Measurements from ENCODE around the gene ACADSB.

ACADSB gene

DNA sequence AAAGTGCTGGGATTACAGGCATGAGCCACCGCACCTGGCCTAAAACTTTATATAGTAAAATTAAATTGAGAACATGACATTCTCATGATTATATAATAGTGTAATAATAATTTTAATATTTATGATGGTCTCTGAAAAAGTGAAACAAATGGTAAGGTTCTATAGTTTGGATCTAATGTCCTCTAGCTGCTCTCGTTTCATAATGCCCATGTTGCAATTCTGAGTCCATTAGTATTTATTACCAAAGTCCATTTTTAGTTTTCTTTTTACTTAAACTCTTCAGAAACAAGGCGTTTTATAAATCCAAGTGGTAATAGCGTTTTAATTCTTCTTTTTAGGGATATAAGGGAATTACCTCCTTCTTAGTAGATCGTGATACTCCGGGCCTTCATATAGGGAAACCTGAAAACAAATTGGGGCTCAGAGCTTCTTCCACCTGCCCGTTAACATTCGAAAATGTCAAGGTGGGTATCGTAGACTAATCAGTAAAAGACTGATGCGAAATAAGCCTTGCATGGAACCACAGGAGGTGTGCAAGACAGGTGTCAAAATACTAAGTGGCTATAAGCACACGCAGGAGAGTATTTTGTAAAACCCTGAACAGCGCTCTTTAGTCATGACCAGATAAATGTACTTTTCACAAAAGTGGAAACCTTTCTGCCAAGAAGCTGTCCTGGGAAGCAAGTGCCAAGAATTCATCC, 34.1 kb downstream of the ACADSB start:
- H3K27me3 Mint-ChIP-seq (ENCODE audit: low read depth), result no peaks in the 10 kb centered on the region
- H3K27ac Mint-ChIP-seq, result no peak overlapping the region
- peaks cover 2% of the 10 kb centered on the region for H3K36me3 Mint-ChIP-seq (ENCODE audit: low read depth)
- H3K4me3 Mint-ChIP-seq, result no peak overlapping the region
- no peaks in the 10 kb centered on the region for H3K9me3 Mint-ChIP-seq
- peaks cover 8% of the 10 kb centered on the region for H3K4me1 Mint-ChIP-seq (ENCODE audit: low read depth)

DNA sequence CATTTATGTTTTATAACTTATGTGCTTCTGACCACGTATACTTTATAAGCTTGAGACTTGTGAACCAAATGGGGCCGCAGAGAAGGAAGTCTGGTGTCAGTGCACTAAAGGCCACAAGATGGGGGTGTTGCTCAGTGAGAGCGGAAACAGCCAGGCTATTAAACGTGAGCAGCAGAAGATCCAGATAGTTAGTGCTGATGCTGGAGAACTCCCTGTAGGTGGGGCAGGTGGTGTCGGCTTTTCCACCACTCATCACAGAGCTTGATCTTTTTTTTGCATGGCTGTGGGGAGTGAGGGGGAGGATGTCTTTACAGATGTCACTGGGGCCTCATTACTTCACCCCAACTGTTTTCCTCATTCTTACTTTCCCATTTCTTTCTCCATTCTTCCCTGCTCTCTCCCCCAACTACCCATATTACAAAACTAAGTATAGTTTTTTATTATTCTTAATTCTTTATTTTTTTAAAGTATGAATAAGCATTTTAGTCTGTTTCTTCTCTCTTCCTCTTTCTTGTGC, 34.7 kb downstream of the ACADSB start:
- Mint-ChIP-seq H3K9me3 (no peaks in the 10 kb centered on the region), H3K4me1 (ENCODE audit: low read depth) (peaks cover 8% of the 10 kb centered on the region), H3K4me3 (no peak overlapping the region), H3K27me3 (ENCODE audit: low read depth) (no peaks in the 10 kb centered on the region), H3K27ac (no peak overlapping the region), H3K36me3 (ENCODE audit: low read depth) (peaks cover 6% of the 10 kb centered on the region)

DNA sequence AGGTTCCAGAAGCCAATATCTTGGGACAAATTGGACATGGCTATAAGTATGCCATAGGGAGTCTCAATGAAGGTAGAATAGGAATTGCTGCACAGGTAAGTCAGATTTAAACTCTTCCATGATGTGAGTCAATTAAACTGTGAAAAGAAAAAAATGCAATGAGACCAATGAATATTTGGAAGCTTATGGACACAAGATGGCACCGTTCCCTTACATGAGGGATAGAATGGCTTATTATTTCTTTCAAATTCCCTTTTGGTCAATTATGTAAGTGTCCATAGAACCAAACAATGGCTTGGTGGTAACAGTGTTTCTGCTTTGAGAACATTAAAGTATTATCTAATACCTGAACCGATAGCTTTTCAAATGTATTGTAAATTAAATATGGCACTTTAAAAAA, 35.6 kb downstream of the ACADSB start:
- H3K27me3 Mint-ChIP-seq (ENCODE audit: low read depth), result no peaks in the 10 kb centered on the region
- no peak overlapping the region for H3K27ac Mint-ChIP-seq

DNA sequence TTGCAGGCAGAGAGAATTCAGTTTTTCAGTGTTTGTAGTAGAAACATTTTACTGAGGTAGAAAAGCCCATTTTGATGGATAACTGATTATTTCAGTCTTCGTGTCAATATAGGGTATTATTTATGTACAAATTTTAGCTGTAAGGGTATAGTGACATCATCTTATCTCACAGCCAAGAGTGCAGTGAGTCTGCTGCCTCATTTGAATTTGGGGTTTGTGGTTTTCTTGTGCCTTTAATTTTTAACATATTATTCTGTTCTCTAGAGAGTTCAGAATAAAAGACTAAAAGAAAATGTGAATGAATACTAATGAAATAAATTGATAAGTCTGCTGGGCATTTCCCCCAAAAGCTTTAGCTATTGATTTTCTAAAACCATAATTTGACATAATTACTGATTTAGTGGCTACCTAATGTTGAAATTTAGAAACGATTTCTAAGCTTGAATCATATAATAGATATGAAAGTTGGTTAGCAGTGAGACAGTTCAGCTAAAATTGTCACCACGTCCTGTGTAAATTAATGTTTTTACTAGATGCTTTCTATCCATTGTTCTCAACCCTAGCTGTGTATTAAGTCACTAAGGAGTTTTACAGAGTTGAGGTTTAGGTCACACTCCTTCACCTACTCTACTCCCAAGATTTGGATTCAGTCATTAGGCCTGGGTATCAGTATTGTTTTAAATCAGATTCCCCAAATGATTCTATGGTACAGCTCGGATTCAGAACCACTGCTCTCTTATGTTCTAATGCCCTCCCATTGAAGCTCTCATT, 37.3 kb downstream of the ACADSB start:
- H3K9me3 Mint-ChIP-seq, result no peaks in the 10 kb centered on the region

More for the DNA sequence above, 35.6 kb downstream of the ACADSB start:
- no peaks in the 10 kb centered on the region for H3K9me3 Mint-ChIP-seq
- no peak overlapping the region for H3K4me3 Mint-ChIP-seq
- H3K36me3 Mint-ChIP-seq (ENCODE audit: low read depth), result peaks cover 9% of the 10 kb centered on the region
- H3K4me1 Mint-ChIP-seq (ENCODE audit: low read depth), result peaks cover 4% of the 10 kb centered on the region

DNA sequence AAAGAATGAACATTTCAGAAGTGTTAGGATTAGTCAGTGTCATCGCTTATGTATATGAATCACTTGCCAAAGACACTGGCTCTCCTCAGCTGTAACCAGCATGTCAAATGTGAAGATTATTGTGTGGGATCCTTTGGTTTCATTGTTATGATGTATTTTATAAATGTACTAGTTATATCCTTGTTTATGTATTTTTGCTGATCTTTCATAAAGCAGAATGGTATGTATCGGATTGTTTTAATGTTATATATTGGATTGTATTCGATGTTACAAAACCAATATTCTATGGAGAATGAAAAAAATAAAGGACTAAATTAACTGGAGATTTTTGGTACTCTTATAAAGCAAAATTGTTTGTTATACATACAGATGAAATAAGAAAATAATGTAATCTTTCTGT, 49.2 kb downstream of the ACADSB start:
- H3K4me3 Mint-ChIP-seq, result no peak overlapping the region
- H3K27ac Mint-ChIP-seq, result no peak overlapping the region
- H3K36me3 Mint-ChIP-seq (ENCODE audit: low read depth), result peaks cover 4% of the 10 kb centered on the region
- no peaks in the 10 kb centered on the region for H3K9me3 Mint-ChIP-seq
- no peaks in the 10 kb centered on the region for H3K27me3 Mint-ChIP-seq (ENCODE audit: low read depth)
- H3K4me1 Mint-ChIP-seq (ENCODE audit: low read depth), result no peaks in the 10 kb centered on the region

More for the DNA sequence above, 37.3 kb downstream of the ACADSB start:
- Mint-ChIP-seq H3K4me1 (ENCODE audit: low read depth) (peaks cover 4% of the 10 kb centered on the region), H3K4me3 (no peak overlapping the region), H3K27me3 (ENCODE audit: low read depth) (no peaks in the 10 kb centered on the region), H3K27ac (no peak overlapping the region), H3K36me3 (ENCODE audit: low read depth) (peaks cover 12% of the 10 kb centered on the region)

DNA sequence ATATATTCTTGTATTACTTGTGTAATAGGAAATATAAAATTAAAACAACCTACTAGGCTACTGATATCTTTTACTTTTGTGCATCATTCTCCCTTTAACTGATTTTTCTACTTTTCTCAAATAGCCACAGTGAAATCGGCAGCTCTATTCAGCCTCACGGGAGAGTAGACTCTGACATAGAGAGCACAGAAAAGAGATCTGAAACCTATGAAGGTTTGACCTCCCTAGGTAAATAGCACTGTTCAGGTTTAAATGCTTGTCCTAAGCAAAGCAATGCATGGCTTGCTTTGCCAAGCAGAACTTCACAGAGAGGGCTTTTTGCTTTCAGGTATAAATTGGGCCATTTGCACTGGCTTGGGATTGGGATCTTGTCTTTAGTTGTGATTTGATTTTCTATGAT, 53.1 kb downstream of the ACADSB start:
- peaks cover 7% of the 10 kb centered on the region for H3K27me3 Mint-ChIP-seq (ENCODE audit: low read depth)

DNA sequence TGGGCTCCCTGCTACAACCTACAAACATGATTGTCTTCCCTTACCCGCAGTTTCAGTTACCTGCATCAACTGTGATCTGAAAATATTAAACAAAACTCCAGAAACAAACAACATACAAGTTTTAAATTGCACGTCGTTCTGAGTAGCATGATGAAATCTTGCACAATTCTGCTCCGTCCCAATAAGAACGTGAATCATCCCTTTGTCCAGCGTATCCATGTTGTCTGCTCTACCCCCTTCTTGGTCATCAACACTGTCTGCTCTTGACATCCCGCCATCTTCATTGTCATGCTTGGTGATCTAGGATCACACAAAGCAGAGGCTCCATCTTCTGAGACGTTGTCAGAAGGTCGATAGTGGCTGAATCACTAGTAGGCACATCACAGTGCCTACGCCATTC, 53.9 kb downstream of the ACADSB start:
- Mint-ChIP-seq H3K27me3 (ENCODE audit: low read depth) (peaks cover 7% of the 10 kb centered on the region), H3K9me3 (no peaks in the 10 kb centered on the region), H3K4me3 (no peak overlapping the region), H3K36me3 (ENCODE audit: low read depth) (no peaks in the 10 kb centered on the region), H3K4me1 (ENCODE audit: low read depth) (no peaks in the 10 kb centered on the region), H3K27ac (no peak overlapping the region)

More for the DNA sequence above, 53.1 kb downstream of the ACADSB start:
- Mint-ChIP-seq H3K4me3 (no peak overlapping the region), H3K36me3 (ENCODE audit: low read depth) (no peaks in the 10 kb centered on the region), H3K9me3 (no peaks in the 10 kb centered on the region), H3K27ac (no peak overlapping the region), H3K4me1 (ENCODE audit: low read depth) (no peaks in the 10 kb centered on the region)

DNA sequence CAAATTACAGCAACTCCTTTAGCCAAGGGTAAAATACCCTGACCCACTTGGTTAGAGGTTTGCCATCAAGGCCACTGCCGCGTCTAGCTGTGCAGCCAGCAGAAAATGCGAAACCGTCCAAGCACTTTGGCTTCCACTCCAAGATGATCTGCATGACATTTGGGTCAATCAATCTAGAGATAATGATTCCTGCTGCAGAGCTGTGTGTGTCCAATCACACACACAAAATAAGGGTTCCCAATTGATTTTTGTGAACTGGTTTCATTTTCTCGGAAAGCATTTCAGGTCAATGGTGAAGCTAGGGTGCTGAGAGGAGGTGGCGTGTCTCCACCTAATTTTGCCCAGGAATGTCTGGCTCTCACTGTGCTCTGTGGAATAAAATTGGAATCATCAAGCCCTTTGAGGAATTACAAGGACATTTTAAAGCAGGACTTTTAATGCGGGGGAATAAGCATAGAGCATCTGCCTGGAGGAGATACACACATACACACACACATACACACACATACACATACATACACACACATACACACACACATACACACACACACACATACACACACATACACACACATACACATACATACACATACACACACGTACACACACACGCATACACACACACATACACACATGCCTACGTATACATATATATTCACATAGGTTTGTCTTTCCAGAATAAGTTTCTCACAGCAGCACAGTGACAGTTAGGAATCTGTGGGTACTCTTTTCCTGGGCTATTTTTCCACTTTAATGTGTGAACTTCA, 59.5 kb downstream of the ACADSB start:
- Mint-ChIP-seq H3K27me3 (ENCODE audit: low read depth) (peaks cover 16% of the 10 kb centered on the region), H3K36me3 (ENCODE audit: low read depth) (no peaks in the 10 kb centered on the region), H3K27ac (no peak overlapping the region), H3K4me3 (no peak overlapping the region), H3K4me1 (ENCODE audit: low read depth) (no peaks in the 10 kb centered on the region), H3K9me3 (no peaks in the 10 kb centered on the region)

DNA sequence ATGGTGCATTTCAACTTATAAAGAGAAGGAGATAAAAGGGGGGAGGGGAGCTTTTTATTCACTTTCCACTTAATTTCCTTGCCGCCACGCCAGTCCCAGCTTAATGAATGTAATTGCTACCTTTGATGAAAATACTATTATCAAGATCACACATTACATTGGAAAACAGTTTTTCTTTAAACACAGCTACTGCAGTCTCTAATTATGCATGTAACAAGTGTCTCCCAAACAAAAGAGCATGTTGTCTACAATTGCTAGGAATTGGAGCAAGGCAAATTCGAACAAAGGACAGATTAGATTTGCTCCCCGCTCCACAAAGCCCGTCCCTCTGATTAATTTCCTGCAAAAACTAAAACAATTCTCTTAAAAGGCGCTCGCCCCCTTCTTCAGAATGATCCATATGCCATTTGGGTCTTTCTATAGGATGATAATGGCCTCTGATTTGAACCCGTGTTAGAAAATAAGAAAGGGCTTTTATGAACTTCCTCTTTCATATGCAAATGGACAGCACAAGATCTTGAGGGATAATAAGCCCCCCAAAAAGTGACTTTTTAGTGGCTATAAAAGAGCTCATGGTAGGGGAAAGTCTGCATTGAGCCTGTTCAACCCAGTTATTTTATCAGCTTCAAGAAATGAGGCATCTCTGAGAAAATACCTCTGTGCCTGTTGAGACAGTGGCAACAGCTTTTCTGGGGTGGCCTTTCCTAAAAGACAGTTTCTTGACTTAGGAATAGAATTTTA, 60.6 kb downstream of the ACADSB start:
- no peak overlapping the region for H3K27ac Mint-ChIP-seq
- H3K4me1 Mint-ChIP-seq (ENCODE audit: low read depth), result no peaks in the 10 kb centered on the region
- no peaks in the 10 kb centered on the region for H3K9me3 Mint-ChIP-seq
- peaks cover 16% of the 10 kb centered on the region for H3K27me3 Mint-ChIP-seq (ENCODE audit: low read depth)
- no peaks in the 10 kb centered on the region for H3K36me3 Mint-ChIP-seq (ENCODE audit: low read depth)
- no peak overlapping the region for H3K4me3 Mint-ChIP-seq

DNA sequence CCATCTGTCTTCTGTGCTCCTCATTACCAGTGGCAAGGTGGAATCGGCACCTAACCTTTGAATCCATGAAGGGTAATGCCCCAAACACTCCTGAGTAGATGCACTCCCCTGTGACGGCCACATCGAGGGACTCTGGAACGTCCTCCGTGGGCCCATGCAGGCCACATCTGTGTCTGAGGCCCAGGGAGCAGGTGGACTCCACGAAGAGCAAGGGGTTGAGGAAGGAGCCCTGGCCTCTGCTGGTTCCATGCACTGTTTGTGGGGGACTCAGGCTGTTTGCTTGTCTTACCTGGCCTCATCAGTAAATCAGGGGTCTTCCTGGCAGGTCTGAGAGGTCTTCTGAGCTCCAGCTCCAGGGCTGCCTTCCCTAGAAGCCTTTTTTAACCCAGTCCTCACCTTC, 64.4 kb downstream of the ACADSB start:
- Mint-ChIP-seq H3K4me3 (no peak overlapping the region), H3K27me3 (ENCODE audit: low read depth) (peaks cover 9% of the 10 kb centered on the region), H3K4me1 (ENCODE audit: low read depth) (no peaks in the 10 kb centered on the region), H3K9me3 (no peaks in the 10 kb centered on the region), H3K36me3 (ENCODE audit: low read depth) (no peaks in the 10 kb centered on the region), H3K27ac (no peak overlapping the region)

DNA sequence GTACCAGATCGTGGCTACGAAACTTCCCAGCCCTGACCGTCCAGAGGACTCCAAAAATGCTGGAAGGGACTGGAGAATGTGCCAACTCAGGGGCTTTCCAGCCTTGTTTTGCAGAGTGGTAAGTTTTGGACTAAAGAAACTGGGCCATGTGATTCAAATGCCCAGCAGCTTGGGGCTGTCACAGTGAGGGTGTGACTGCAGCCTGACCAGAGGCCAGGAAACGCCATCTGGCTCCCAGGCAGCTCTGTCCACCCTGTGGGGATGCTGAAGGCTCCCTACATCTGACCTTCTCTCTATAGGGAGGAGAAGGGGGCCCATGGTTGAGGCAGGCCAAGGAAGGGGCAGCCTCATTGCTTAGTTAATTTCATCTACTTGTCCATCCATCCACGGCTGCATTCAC, 65.4 kb downstream of the ACADSB start:
- no peak overlapping the region for H3K4me3 Mint-ChIP-seq
- H3K27ac Mint-ChIP-seq, result no peak overlapping the region
- no peaks in the 10 kb centered on the region for H3K36me3 Mint-ChIP-seq (ENCODE audit: low read depth)
- H3K4me1 Mint-ChIP-seq (ENCODE audit: low read depth), result no peaks in the 10 kb centered on the region
- H3K27me3 Mint-ChIP-seq (ENCODE audit: low read depth), result peaks cover 9% of the 10 kb centered on the region
- no peaks in the 10 kb centered on the region for H3K9me3 Mint-ChIP-seq

DNA sequence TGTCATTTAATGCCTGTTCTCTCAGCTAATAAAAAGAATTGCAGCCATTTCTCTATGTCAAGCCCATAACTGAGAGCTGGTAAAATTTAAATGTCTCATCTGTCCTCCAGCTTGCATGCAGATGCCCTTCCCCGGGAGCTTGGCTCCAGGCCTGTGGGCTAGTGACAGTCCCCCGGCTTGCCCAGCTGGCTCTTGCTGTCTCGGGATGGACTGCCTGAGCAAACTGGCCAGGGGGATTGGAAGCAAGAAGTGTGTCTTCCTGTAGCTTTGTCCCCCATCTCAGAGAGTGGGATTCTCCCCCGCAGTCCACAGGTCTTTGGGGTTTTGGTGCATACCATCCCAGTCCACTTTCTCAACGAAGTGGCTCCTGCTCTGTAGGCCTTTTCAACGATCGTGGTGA, 73.1 kb downstream of the ACADSB start:
- Mint-ChIP-seq H3K27ac (no peak overlapping the region), H3K27me3 (ENCODE audit: low read depth) (no peaks in the 10 kb centered on the region)

DNA sequence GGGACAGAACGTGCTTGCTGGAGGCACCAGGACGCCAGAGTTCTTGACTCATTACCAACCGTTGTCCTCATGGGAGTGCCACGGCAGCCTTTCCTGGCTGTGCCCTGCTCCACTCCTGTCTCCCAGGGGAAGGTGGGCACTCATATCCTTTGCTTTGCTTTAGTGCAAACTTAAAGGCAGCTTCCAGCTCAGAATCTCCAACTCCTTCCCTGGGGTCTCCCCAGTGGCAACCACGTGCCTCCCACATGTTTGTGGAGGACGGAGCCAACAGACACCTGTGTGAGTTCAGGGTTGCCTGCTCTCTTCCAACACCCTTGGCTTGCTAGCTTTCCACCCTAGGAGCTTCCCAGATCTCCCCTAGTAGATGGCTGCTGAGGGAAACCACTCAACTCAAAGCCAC, 75.0 kb downstream of the ACADSB start:
- H3K27ac Mint-ChIP-seq, result no peak overlapping the region
- peaks cover 5% of the 10 kb centered on the region for H3K9me3 Mint-ChIP-seq
- H3K36me3 Mint-ChIP-seq (ENCODE audit: low read depth), result no peaks in the 10 kb centered on the region
- no peaks in the 10 kb centered on the region for H3K27me3 Mint-ChIP-seq (ENCODE audit: low read depth)
- H3K4me1 Mint-ChIP-seq (ENCODE audit: low read depth), result no peaks in the 10 kb centered on the region
- no peak overlapping the region for H3K4me3 Mint-ChIP-seq

More for the DNA sequence above, 73.1 kb downstream of the ACADSB start:
- Mint-ChIP-seq H3K9me3 (peaks cover 5% of the 10 kb centered on the region), H3K4me1 (ENCODE audit: low read depth) (no peaks in the 10 kb centered on the region), H3K4me3 (no peak overlapping the region), H3K36me3 (ENCODE audit: low read depth) (no peaks in the 10 kb centered on the region)

DNA sequence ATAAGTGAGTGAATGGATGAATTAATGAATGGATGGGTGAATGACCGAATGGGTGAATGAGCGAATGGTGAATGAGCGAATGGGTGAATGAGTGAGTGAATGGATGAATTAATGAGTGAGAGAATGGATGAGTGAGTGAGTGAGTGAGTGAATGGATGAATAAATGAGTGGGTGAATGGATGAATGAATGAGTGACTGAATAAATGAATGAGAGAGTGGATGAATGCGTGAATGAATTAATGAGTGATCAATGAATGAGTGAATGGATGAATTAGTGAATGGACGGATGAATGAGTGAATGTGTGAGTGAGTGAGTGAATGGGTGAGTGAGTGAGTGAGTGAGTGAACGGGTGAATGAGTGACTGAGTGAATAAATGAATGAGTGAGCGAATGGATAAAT, 77.5 kb downstream of the ACADSB start:
- Mint-ChIP-seq H3K36me3 (ENCODE audit: low read depth) (no peaks in the 10 kb centered on the region), H3K9me3 (peaks cover 5% of the 10 kb centered on the region), H3K27ac (no peak overlapping the region), H3K4me3 (no peak overlapping the region), H3K4me1 (ENCODE audit: low read depth) (no peaks in the 10 kb centered on the region), H3K27me3 (ENCODE audit: low read depth) (no peaks in the 10 kb centered on the region)

All from T-helper 1 cell treated with Interleukin-12 subunit alpha and Interleukin-12 subunit beta and Interleukin-4 antibody, amounts not matched to agents 30 μg/mL and 1 μg/mL, for 36 hours (primary cell).